Activated T-cell treated with anti-CD3 and anti-CD28 coated beads, Interleukin-2, amount 50 U/mL, for 4 hours (primary cell): ENCODE data around the gene GPATCH2. TPM values are rescaled to one million over a fixed set of nuclear protein-coding genes. Genes with fewer than 3 reads are reported as not detected.

Source experiments
- ATAC-seq, 2 donors: fragments of 200-7000 bp; cut with Tn5 transposase; one replicate each; pipeline ENCODE4 v1.10.0; 2021
- DNase-seq: peaks from one replicate; pipeline ENCODE4 v3.0.0-alpha.2; 2020
- H3K27me3 Mint-ChIP-seq: one replicate; pipeline ENCODE4 v1.8.0; 2021; ENCODE audit warnings: low read depth, mixed read lengths
- H3K36me3 Mint-ChIP-seq: one replicate; pipeline ENCODE4 v1.8.0; 2022; ENCODE audit warnings: mixed read lengths; ENCODE audit not compliant: insufficient read depth
- H3K4me1 Mint-ChIP-seq: one replicate; pipeline ENCODE4 v1.8.0; 2021; ENCODE audit warnings: low read depth, mixed read lengths
- H3K4me3 Mint-ChIP-seq: one replicate; pipeline ENCODE4 v1.8.0; 2021; ENCODE audit warnings: mild to moderate bottlenecking, moderate library complexity, mixed read lengths
- H3K9me3 Mint-ChIP-seq: one replicate; pipeline ENCODE4 v1.8.0; 2021; ENCODE audit warnings: mixed read lengths
- total RNA-seq, 3 donors: library from RNA; stranded (reverse); gene quantifications; one replicate each; pipeline ENCODE4 v1.2.1, GENCODE V29; 2021

The GPATCH2 gene
- total RNA-seq, 3 donors from 2014 or later: 7.5 to 8.5 (median 8.2) TPM

DNA sequence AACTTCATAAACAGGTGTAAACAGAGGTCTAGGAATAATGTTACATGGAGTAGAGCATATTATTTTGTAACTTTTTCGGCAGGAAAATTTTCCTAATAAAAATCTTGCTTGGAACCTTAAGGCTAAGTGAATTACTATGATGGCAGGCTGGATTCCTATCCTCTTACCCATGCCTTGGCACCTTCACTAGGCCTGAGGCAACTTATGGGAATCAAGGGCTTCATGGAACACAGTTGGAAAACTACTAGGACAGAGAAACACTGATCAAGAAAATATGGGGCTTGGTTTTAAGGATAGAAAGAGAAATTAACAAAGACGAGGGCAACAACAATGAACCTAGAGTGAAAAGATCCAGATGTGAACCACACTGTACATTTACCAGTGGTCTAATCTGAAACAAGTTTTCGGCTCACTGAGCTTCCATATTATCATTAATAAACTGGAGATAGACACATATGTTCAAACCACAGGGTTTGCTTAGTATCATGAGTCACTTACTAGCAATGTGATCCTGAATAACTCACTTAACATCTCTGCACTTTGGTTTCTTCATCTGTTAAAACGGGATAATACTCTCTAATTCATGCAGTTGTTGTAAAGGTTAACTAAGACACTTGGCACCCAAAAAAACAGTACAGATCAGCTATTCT is 68.5 kb downstream of the GPATCH2 start:
- no peak for ATAC-seq
- Mint-ChIP-seq H3K27me3 (no peaks in the 10 kb centered on the region), H3K4me1 (no peaks in the 10 kb centered on the region), H3K36me3 (peaks cover 21% of the 10 kb centered on the region), H3K4me3 (no peak overlapping the region), H3K9me3 (no peaks in the 10 kb centered on the region)
- DNase-seq: no peak

- Mint-ChIP-seq H3K4me1 (no peaks in the 10 kb centered on the region), H3K4me3 (no peak overlapping the region), H3K27me3 (no peaks in the 10 kb centered on the region), H3K36me3 (peaks cover 21% of the 10 kb centered on the region), H3K9me3 (no peaks in the 10 kb centered on the region)
- DNase-seq (no peak), ATAC-seq (no peak)
Observed at GRCh38 chr1:217561446-217561845, 69.4 kb downstream of the GPATCH2 start.

DNA sequence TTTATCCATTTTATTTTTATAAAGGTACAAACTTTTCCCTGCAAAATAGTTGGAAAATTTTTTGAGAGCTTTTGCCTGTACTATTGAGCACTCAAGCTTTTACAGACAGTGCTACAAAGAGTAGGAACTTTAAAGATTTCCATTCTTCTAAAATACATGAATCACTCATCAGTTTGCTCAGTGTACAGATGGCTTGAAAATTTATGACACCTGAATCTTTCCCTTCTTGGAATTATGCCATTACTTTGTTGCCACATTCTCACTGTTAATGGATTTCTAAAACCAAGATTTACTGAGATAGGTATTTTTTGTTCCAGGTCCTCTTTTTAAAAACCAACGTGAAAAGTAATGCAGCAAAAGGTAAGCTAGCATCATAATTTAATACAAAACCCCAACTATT is 76.0 kb downstream of the GPATCH2 start:
- no peak overlapping the region for H3K4me3 Mint-ChIP-seq
- ATAC-seq (no peak), DNase-seq (no peak)
- H3K9me3 Mint-ChIP-seq: no peaks in the 10 kb centered on the region
- H3K36me3 Mint-ChIP-seq: peaks cover 10% of the 10 kb centered on the region
- no peaks in the 10 kb centered on the region for H3K4me1 Mint-ChIP-seq
- H3K27me3 Mint-ChIP-seq: no peaks in the 10 kb centered on the region

- no peak for ATAC-seq
- no peak for DNase-seq
- H3K4me3 Mint-ChIP-seq: no peak overlapping the region
- H3K27me3 Mint-ChIP-seq: no peaks in the 10 kb centered on the region
- H3K36me3 Mint-ChIP-seq: peaks cover 9% of the 10 kb centered on the region
- no peaks in the 10 kb centered on the region for H3K4me1 Mint-ChIP-seq
- H3K9me3 Mint-ChIP-seq: peaks cover 4% of the 10 kb centered on the region
Observed at GRCh38 chr1:217553949-217554509, 76.9 kb downstream of the GPATCH2 start.

DNA sequence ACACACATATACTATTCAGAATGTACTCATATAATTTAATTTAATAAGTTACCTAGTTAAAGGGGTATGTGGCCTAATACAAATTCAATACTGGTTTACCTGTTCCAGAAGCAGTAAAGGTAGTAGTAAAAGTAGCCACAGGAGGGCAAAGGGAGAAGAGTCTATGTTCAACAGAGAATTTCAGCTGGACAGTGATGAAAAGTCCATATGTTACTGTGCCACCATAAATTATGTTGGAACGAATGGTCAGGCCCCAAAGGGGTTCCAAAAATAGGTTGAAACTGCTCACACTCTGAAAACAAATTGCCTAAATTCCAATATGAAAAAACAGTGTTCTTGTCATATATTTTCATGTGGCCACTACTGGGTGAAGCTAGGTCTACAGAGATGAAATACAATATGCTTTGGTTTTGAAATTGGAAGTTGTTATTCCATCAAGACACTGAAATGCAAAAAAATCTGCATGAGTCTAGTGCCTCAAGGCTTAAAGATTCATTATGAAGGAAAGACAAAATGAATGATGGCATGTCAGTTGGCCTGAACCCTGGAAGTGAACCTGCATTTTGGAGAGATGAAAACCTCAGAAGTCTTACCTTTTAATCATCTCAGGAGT is 78.4 kb downstream of the GPATCH2 start:
- no peak overlapping the region for H3K4me3 Mint-ChIP-seq
- H3K27me3 Mint-ChIP-seq: no peaks in the 10 kb centered on the region
- H3K9me3 Mint-ChIP-seq: peaks cover 9% of the 10 kb centered on the region
- no peak for DNase-seq
- no peaks in the 10 kb centered on the region for H3K4me1 Mint-ChIP-seq
- no peak for ATAC-seq
- peaks cover 13% of the 10 kb centered on the region for H3K36me3 Mint-ChIP-seq

DNA sequence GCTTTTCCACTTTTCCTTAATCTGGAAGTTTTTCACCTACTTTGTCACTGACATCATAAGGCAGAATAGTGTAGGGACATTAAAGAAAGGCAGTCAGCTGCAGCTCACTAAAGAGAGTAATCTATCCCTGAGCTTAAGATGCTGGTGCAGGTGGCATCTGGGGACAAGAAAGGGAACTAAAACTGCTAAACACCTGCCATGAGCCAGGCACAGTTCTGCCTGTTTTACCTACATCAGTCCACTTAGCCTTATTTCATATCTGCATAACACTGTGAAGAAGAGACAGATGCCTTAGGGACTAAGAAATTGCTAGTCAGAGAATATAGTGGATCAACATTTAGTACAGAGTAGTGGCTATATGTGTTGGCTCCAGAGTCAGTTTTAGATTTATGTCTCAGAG is 88.1 kb downstream of the GPATCH2 start:
- Mint-ChIP-seq H3K4me1 (no peaks in the 10 kb centered on the region), H3K9me3 (peaks cover 1% of the 10 kb centered on the region), H3K4me3 (no peak overlapping the region), H3K27me3 (no peaks in the 10 kb centered on the region), H3K36me3 (peaks cover 16% of the 10 kb centered on the region)
- no peak for DNase-seq
- no peak for ATAC-seq

DNA sequence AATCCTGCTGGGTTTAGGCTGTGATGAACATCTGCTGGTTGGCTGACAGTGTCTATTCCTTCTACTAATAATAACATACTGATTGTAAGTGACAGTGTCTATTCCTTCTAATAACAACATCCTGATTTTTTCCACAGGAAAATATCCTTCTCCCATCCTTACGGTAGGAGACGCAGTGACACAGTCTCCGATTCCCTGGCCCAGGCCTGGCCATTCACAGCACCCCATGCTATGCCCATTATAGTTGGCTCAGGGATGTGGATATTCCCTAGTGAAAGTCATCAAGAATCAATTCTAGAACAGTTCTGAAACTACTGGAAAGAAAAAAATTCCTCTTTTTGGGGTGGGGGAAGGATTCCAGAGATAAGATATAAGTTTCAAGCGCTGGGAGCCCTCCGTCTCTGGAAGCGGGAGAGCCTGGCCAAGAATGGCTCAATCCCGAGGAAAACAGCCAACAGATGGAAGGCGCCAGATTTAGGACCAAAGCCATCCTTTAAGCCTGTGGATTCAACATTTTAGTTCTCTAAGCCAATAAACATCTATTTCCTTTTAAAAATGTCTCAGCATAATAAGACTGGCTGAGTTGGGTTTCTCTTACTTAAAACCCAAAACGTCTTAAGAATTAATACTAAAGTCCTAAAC is 88.6 kb downstream of the GPATCH2 start:
- no peak overlapping the region for H3K4me3 Mint-ChIP-seq
- DNase-seq: no peak
- H3K36me3 Mint-ChIP-seq: peaks cover 11% of the 10 kb centered on the region
- no peak for ATAC-seq
- no peaks in the 10 kb centered on the region for H3K27me3 Mint-ChIP-seq
- H3K9me3 Mint-ChIP-seq: no peaks in the 10 kb centered on the region
- H3K4me1 Mint-ChIP-seq: no peaks in the 10 kb centered on the region

DNA sequence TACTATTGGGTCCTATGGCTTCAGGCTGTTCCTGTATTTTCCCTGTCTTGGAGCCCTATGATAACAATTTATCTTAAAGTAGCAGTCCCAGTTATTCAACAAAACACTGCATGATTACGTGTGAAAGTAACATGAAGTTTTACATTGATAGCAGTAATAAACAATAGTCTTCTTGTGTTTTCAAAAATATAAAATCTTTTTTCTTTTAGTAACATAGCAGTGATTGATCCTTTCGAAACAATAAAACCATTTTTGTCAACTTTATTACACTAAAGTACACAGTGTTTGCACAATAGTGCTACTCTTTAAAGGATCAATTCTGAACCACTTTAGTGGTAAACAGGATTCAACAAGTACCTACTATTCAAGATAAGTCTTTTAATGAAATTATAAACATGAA is 90.6 kb downstream of the GPATCH2 start:
- no peaks in the 10 kb centered on the region for H3K27me3 Mint-ChIP-seq
- H3K4me3 Mint-ChIP-seq: no peak overlapping the region
- H3K9me3 Mint-ChIP-seq: no peaks in the 10 kb centered on the region
- no peaks in the 10 kb centered on the region for H3K36me3 Mint-ChIP-seq
- ATAC-seq (no peak), DNase-seq (no peak)
- H3K4me1 Mint-ChIP-seq: no peaks in the 10 kb centered on the region

DNA sequence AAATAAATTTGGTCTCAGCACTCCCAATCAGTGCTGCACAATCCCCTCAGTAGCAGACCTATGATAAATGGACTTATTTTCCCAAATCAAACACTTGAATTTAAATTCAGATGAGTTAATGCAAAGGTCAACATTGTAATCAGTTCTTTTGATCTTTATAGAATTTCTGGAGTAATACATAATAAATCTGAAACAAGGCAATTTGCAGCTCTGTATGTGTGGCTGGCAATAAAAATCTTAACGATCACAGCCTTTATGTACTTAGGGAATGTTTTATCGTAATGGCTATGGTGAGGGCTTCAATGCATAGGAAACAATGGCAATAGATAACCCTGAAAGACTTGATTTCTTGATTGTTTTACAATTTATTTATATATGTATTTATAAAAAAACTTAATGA is 91.4 kb downstream of the GPATCH2 start:
- no peak for ATAC-seq
- Mint-ChIP-seq H3K4me1 (no peaks in the 10 kb centered on the region), H3K4me3 (no peak overlapping the region), H3K27me3 (no peaks in the 10 kb centered on the region), H3K9me3 (no peaks in the 10 kb centered on the region), H3K36me3 (no peaks in the 10 kb centered on the region)
- DNase-seq: no peak

DNA sequence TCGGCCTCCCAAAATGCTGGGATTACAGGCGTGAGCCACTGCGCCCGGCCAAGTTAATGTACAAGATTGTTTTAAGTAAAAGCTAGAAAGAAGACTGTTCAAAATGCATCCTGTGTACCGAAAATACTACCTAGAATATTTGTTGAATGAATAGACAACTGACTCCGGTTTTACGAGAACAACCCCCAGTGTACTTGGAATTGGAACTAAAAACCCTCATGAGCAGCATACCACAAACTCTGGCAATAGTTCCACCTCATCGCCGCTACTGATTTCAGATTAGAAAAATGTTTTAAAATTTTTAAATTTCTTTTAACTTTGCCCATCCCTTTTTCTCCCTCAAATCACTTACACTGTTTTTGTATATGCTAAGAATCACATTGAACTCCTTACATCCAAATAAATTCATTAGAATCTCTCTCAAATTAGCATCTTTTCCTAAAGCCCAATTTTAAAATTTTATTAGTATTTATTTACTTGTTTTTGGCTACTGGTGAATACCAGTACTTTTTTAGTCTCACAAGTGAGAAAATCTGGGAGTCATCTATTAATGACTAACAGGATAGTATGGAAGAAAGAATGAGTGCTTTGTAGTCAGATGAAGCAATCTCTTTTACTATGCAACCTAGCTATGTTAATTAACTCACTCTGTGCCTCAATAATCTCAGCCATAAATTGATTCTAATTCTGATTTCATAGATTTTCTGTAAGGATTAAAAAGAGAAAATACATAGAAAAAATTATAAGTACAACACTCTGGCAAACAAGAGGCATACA is 95.1 kb downstream of the GPATCH2 start:
- no peaks in the 10 kb centered on the region for H3K4me1 Mint-ChIP-seq
- no peak for ATAC-seq
- H3K9me3 Mint-ChIP-seq: no peaks in the 10 kb centered on the region
- no peak for DNase-seq
- peaks cover 4% of the 10 kb centered on the region for H3K36me3 Mint-ChIP-seq
- H3K4me3 Mint-ChIP-seq: no peak overlapping the region
- H3K27me3 Mint-ChIP-seq: no peaks in the 10 kb centered on the region

- no peak overlapping the region for H3K4me3 Mint-ChIP-seq
- H3K36me3 Mint-ChIP-seq: peaks cover 5% of the 10 kb centered on the region
- no peaks in the 10 kb centered on the region for H3K27me3 Mint-ChIP-seq
- DNase-seq (no peak), ATAC-seq (no peak)
- H3K9me3 Mint-ChIP-seq: no peaks in the 10 kb centered on the region
- no peaks in the 10 kb centered on the region for H3K4me1 Mint-ChIP-seq
Observed at GRCh38 chr1:217534566-217534965, 96.3 kb downstream of the GPATCH2 start.

DNA sequence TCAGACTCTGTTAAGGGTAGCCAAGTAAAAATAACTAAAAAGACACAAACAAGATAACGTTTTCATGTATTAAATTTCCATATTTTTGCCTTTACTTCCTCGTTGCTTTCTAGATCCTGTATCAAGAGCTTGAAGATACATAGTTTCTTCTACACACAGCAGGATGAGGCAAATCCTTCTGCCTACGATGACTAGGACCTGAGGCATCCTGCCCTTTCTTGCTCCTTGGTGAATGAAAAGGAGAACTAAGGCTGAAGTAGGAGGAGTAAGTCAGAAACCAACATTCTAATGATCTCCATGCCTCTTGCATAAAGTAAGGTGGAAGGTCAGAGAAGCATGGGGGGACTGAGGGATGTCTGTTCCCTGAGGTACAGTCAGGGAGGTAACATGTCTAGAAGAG is 102.6 kb downstream of the GPATCH2 start:
- DNase-seq: no peak
- H3K4me1 Mint-ChIP-seq: no peaks in the 10 kb centered on the region
- H3K9me3 Mint-ChIP-seq: no peaks in the 10 kb centered on the region
- no peak for ATAC-seq
- no peaks in the 10 kb centered on the region for H3K27me3 Mint-ChIP-seq
- no peak overlapping the region for H3K4me3 Mint-ChIP-seq
- peaks cover 11% of the 10 kb centered on the region for H3K36me3 Mint-ChIP-seq

DNA sequence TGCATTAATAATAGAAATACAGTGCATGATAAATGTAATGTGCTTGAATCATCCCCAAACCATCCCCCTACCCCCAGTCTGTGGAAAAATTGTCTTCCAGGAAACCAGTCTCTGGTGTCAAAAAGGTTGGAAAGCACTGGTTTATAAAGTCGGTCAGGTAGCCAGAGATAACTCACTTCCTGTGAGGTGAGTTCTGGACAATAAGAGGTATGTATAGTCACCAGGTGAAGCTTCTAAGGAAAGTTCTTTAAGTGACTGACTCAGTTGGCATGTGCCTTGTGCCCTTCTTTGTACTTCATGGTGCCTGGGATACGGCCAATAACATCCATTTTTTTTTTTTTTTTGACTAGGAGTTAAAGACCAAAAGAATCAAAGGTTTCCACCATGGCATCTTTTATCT is 103.7 kb downstream of the GPATCH2 start:
- Mint-ChIP-seq H3K4me1 (no peaks in the 10 kb centered on the region), H3K4me3 (no peak overlapping the region), H3K27me3 (no peaks in the 10 kb centered on the region), H3K9me3 (no peaks in the 10 kb centered on the region), H3K36me3 (peaks cover 8% of the 10 kb centered on the region)
- ATAC-seq (no peak), DNase-seq (no peak)

- no peak for ATAC-seq
Observed at GRCh38 chr1:217526636-217527035, 104.3 kb downstream of the GPATCH2 start.

More at GRCh38 chr1:217526636-217527035, 104.3 kb downstream of the GPATCH2 start:
- Mint-ChIP-seq H3K36me3 (peaks cover 8% of the 10 kb centered on the region), H3K4me3 (no peak overlapping the region), H3K4me1 (no peaks in the 10 kb centered on the region), H3K27me3 (no peaks in the 10 kb centered on the region), H3K9me3 (no peaks in the 10 kb centered on the region)
- no peak for DNase-seq
